ENCODE data around the gene PEX5.

The PEX5 gene

DNA sequence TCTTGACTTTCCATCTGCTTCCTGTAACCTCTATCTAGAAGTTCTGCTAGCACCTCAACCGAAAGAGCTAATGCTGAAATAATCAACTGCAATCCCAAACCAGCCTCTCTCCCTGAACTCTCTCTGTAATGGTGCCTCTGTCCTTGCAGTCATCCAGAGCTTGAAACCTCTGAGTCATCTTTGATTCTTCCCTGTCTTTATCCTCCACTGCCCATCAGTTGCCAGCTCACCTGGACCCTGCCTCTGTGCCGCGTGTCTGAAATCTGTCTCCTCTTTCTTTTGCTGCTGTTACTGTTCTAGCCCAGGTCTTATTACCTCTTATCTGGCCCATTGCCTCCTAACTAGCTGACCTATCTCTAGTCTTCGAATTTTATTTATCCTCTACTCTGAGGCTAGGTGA lies 43.8 kb upstream of the PEX5 start:
- TF ChIP-seq, protein P1, sequence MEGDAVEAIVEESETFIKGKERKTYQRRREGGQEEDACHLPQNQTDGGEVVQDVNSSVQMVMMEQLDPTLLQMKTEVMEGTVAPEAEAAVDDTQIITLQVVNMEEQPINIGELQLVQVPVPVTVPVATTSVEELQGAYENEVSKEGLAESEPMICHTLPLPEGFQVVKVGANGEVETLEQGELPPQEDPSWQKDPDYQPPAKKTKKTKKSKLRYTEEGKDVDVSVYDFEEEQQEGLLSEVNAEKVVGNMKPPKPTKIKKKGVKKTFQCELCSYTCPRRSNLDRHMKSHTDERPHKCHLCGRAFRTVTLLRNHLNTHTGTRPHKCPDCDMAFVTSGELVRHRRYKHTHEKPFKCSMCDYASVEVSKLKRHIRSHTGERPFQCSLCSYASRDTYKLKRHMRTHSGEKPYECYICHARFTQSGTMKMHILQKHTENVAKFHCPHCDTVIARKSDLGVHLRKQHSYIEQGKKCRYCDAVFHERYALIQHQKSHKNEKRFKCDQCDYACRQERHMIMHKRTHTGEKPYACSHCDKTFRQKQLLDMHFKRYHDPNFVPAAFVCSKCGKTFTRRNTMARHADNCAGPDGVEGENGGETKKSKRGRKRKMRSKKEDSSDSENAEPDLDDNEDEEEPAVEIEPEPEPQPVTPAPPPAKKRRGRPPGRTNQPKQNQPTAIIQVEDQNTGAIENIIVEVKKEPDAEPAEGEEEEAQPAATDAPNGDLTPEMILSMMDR (IDR thresholded peaks at IDR 0.05; ENCODE audit: low read depth, low read length), result no peak
- H3K4me3 ChIP-seq (ENCODE audit: low read depth, low read length), result no peak overlapping the region

DNA sequence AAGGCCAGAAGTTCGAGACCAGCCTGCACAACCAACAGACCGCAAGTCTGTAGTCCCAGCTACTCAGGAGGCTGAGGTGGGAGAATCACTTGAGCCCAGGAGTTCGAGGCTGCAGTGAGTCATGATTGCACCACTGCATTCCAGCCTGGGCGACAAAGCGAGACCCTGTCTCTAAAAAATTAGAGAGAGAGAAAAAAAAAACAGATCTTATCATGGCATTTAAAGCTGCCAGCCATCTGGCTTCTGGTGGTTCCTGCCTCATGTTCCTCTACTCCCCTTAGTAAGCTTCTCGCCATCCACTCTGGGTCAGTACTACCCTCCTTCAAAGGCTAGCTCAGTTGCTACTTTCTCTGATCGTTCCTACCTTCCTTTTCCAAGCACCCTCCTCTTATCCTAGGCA lies 43.3 kb upstream of the PEX5 start:
- no peak overlapping the region for H3K4me3 ChIP-seq (ENCODE audit: low read depth, low read length)
- TF ChIP-seq, protein P1 (IDR thresholded peaks at IDR 0.05; ENCODE audit: low read depth, low read length), result no peak

DNA sequence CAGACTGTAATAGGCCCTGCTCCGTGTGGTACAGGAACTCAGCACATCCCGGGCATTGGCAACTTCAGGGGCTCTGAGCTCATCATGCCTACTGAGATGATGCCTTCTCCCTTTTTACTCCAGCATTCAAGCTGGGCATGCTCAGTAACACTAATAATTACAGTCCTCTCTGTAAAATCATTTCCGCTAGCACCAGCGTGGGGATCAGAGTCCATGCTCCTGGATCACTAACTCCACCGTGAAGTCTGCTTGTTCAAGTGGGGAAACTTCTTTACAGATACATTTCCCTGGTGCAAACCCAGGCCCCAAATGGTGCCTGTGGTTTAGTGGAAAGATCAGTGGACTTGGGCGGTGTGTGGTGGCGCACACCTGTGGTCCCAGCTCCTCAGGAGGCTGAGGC lies 42.6 kb upstream of the PEX5 start:
- TF ChIP-seq, protein P1 (IDR thresholded peaks at IDR 0.05; ENCODE audit: low read depth, low read length), result no peak
- H3K4me3 ChIP-seq (ENCODE audit: low read depth, low read length), result no peak overlapping the region

DNA sequence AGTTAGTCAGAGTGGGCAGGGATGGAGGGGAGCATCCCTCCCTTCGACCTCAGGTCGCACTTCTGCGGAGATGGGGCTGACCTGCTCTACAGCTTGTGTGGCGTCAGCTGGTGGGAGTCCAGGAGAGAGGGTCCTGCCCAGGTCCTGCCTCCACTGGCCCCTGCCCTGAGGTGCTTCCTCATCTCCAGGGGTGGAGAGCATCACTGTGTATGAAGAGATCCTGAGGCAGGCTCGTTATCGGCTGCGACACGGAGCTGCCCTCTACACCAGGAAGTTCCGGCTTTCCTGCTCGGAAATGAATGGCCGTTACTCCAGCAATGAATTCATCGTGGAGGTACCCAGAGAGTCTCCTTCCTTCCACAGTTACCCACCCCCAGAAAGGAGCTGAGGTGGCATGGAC lies 39.1 kb upstream of the PEX5 start:
- no peak overlapping the region for H3K4me3 ChIP-seq (ENCODE audit: low read depth, low read length)
- TF ChIP-seq, protein P1 (IDR thresholded peaks at IDR 0.05; ENCODE audit: low read depth, low read length), result no peak

DNA sequence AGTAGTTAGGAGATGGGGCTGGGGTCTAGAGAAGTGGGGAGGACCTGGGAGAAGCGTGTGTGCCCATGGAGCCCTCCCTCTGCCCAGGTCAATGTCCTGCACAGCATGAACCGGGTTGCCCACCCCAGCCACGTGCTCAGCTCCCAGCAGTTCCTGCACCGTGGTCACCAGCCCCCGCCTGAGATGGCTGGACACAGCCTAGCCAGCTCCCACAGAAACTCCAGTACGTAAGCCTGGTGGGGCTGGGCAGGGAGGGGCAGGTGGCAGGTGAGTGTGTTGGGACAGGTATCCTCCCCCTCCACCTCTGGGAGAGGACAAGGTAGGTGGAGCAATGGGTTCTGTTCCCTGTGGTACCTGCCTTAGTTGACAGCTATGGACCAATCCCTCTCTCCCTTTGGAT lies 38.6 kb upstream of the PEX5 start:
- TF ChIP-seq, protein P1 (IDR thresholded peaks at IDR 0.05; ENCODE audit: low read depth, low read length), result no peak
- no peak overlapping the region for H3K4me3 ChIP-seq (ENCODE audit: low read depth, low read length)

DNA sequence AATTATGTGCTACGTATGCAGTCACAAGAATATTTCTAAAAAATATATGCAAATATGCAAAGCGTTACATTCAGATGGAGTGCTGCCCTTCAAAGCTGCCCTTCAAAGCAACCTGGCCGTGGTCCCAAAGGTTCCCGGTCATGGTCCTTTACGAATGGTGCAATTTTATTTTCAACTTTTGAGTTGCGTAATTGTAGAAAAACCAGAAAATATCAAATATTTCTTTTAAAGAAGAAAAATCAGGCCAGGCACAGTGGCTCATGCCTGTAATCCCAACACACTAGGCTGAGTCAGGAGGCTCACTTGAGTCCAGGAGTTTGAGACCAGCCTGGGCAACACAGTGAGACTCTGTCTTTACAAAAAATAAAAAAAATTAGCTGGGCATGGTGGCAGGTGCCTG lies 38.0 kb upstream of the PEX5 start:
- TF ChIP-seq, protein P1 (IDR thresholded peaks at IDR 0.05; ENCODE audit: low read depth, low read length), result no peak
- no peak overlapping the region for H3K4me3 ChIP-seq (ENCODE audit: low read depth, low read length)

DNA sequence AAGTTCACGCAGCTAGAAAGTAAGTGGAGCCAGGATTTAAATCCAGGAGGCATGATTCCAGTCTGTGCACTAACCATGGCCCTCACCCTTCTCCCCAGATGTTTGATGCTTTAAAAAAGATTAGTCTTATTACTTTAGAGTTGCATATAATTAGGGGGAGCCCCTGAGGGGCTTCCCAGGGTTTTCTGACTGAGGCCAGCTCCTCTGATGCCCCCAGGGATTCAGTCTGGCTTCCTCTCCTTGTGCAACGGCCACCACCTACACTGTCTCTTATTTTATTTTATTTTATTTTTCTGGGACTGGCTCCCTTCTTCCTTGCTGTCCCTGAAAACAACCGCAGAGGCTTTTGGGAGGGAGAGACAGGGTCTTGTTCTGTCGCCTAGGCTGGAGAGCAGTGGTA lies 36.7 kb upstream of the PEX5 start:
- TF ChIP-seq, protein P1 (IDR thresholded peaks at IDR 0.05; ENCODE audit: low read depth, low read length), result no peak
- H3K4me3 ChIP-seq (ENCODE audit: low read depth, low read length), result no peak overlapping the region

All from WI38 (cell line).